Testis (tissue), 3 donors: ENCODE data around the gene UGT1A4. TPM values are rescaled to one million over a fixed set of nuclear protein-coding genes. Genes with fewer than 3 reads are reported as not detected.

Source experiments
- DNase-seq: peaks from one replicate; pipeline ENCODE4 v3.0.0-alpha.2; 2019
- H3K27ac ChIP-seq, 2 donors: fragments of 200-600 bp; sonication (generic); one replicate each; pipeline ENCODE4 v1.5.1; 2019
- H3K27me3 ChIP-seq: fragments of 200-600 bp; sonication (generic); one replicate; pipeline ENCODE4 v1.5.1; 2019
- H3K36me3 ChIP-seq: fragments of 200-600 bp; sonication (generic); one replicate; pipeline ENCODE4 v1.5.1; 2017; ENCODE audit warnings: low read depth; ENCODE audit errors: missing control alignments
- H3K4me1 ChIP-seq: fragments of 200-600 bp; sonication (generic); one replicate; pipeline ENCODE4 v1.5.1; 2019
- H3K4me3 ChIP-seq, 2 donors: fragments of 200-600 bp; sonication (generic); one replicate each; pipeline ENCODE4 v1.5.1; 2017 to 2019
- H3K9me3 ChIP-seq: fragments of 200-600 bp; sonication (generic); one replicate; pipeline ENCODE4 v1.5.1; 2017
- POLR2A ChIP-seq: fragments of 450-650 bp; IDR thresholded peaks from one replicate; pipeline ENCODE4 v1.6.1; 2017; ENCODE audit warnings: antibody characterized with exemption, mild to moderate bottlenecking, moderate library complexity
- WGBS, 2 donors: methylation state at CpG; one replicate each; pipeline ENCODE4 v1.1.5; 2018; 5-methylcytosine and 5-hydroxymethylcytosine counted together
- intact Hi-C: fragments of 100-400 bp; cut with DNase I; formaldehyde crosslinking; loops from one replicate; pipeline ENCODE4 v1.15.1; 2023; ENCODE audit warnings: low total_unique reads
- polyA plus RNA-seq: library from polyadenylated mRNA; stranded (reverse); fragments of 350-450 nt; fragmentation: Illumina TruSeq; extraction: RNeasy Lipid Tissue Mini Kit (QIAGEN cat#74804); gene quantifications from one replicate; pipeline ENCODE4 v1.2.3, GENCODE V29; 2014; ENCODE audit warnings: low read depth, low replicate concordance; ENCODE audit not compliant: insufficient read depth
- total RNA-seq, 2 donors: library from RNA; depleted of rRNA; stranded (reverse); fragments of >200 nt; gene quantifications; one replicate each; pipeline ENCODE4 v1.2.3, GENCODE V29; 2016
- TF ChIP-seq, protein P1 (sequence below), 3 experiments: fragments of 450-650 bp in 2 of 3; fragments of 200-600 bp in 1 of 3; sonication (generic) in 1 of 3; IDR thresholded peaks; one replicate each; pipeline ENCODE4 v1.5.1; 2016 to 2019; ENCODE audit warnings: antibody characterized with exemption in 3 of 3, mild to moderate bottlenecking in 2 of 3, moderate library complexity in 1 of 3

Gene UGT1A4
- total and polyA plus RNA-seq, 3 donors from 2014 or later, result 0.25 TPM; not detected in 2

GRCh38 chr2:233711312-233712008, 7.1 kb upstream of the UGT1A4 start:
- Histone ChIP-seq H3K27ac (no peak overlapping the region), H3K4me1 (no peaks in the 10 kb centered on the region), H3K27me3 (no peaks in the 10 kb centered on the region), H3K4me3 (no peak overlapping the region), H3K36me3 (no peaks in the 10 kb centered on the region), H3K9me3 (no peaks in the 10 kb centered on the region)
- TF ChIP-seq POLR2A, result no peak
- TF ChIP-seq, protein P1, sequence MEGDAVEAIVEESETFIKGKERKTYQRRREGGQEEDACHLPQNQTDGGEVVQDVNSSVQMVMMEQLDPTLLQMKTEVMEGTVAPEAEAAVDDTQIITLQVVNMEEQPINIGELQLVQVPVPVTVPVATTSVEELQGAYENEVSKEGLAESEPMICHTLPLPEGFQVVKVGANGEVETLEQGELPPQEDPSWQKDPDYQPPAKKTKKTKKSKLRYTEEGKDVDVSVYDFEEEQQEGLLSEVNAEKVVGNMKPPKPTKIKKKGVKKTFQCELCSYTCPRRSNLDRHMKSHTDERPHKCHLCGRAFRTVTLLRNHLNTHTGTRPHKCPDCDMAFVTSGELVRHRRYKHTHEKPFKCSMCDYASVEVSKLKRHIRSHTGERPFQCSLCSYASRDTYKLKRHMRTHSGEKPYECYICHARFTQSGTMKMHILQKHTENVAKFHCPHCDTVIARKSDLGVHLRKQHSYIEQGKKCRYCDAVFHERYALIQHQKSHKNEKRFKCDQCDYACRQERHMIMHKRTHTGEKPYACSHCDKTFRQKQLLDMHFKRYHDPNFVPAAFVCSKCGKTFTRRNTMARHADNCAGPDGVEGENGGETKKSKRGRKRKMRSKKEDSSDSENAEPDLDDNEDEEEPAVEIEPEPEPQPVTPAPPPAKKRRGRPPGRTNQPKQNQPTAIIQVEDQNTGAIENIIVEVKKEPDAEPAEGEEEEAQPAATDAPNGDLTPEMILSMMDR (IDR thresholded peaks at IDR 0.05), result peak; percentile 61 to 81 (median 63)
- peak; percentile 91 for DNase-seq
- 43 to 59% methylated on average over 8 to 11 of the region's 11 CpGs for WGBS, 2 donors
- intact Hi-C loops, result no loop called here

- DNase-seq, result no peak
- no peak within 1 kb of the TSS for H3K27ac ChIP-seq
- no peaks in the 10 kb centered on the region for H3K9me3 ChIP-seq
- no peak within 1 kb of the TSS for H3K4me3 ChIP-seq
- H3K27me3 ChIP-seq, result no peaks in the 10 kb centered on the region
- H3K36me3 ChIP-seq, result no peaks in the 10 kb centered on the region
- TF ChIP-seq POLR2A, result no peak
- TF ChIP-seq, protein P1 (IDR thresholded peaks at IDR 0.05), result no peak
- intact Hi-C loops, result no loop called here
- no peaks in the 10 kb centered on the region for H3K4me1 ChIP-seq
- WGBS, 2 donors, result 83 to 87% methylated on average over 14 of the region's 14 CpGs
These were observed 5.8 kb upstream of the UGT1A4 start, which contains the start of gene UGT1A5 for GRCh38 chr2:233712611-233713261. Gene UGT1A5, plus strand, starts transcription at chr2:233712907. Its CDS starts 85 bp downstream, at chr2:233712992.

- H3K27ac ChIP-seq, result no peak overlapping the region
- intact Hi-C loops, result no loop called here
- DNase-seq, result no peak
- TF ChIP-seq POLR2A, result no peak
- TF ChIP-seq, protein P1 (IDR thresholded peaks at IDR 0.05), result no peak
- no peaks in the 10 kb centered on the region for H3K27me3 ChIP-seq
- no peaks in the 10 kb centered on the region for H3K9me3 ChIP-seq
- WGBS, 2 donors, result 86% methylated on average over 7 of the region's 7 CpGs
- H3K4me1 ChIP-seq, result no peaks in the 10 kb centered on the region
- no peak overlapping the region for H3K4me3 ChIP-seq
- no peaks in the 10 kb centered on the region for H3K36me3 ChIP-seq
These were observed 5.3 kb upstream of the UGT1A4 start for GRCh38 chr2:233713262-233713615.

DNA sequence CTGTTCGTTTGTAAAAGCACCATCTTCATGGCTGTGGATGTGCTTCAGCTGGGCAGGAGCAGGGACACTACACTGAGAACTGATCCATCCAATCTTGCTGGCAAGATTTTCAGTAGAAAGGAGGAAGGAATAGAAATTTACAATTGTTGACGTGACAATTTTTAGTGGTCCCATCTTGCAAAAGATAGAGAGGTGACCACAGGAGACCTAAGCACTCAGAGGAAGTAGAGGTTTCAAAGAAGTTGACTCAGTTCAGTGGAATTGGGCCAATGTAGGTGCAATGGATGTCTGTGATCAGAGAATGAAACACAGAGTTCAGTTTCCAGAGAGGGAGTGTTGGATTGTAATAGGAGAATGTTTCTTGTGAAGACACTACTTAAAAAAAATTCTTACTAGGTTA, 4.4 kb upstream of the UGT1A4 start:
- Histone ChIP-seq H3K27ac (no peak overlapping the region), H3K36me3 (no peaks in the 10 kb centered on the region), H3K4me3 (no peak overlapping the region), H3K9me3 (no peaks in the 10 kb centered on the region), H3K4me1 (no peaks in the 10 kb centered on the region), H3K27me3 (no peaks in the 10 kb centered on the region)
- TF ChIP-seq, protein P1 (IDR thresholded peaks at IDR 0.05), result no peak
- TF ChIP-seq POLR2A, result no peak
- DNase-seq, result no peak
- WGBS, 2 donors, result 89% methylated on average over 2 of the region's 2 CpGs
- intact Hi-C loops, result no loop called here
